CD1c-positive myeloid dendritic cell (primary cell): Measurements from ENCODE around the gene CCDC69.

Source experiments
- DNase-seq: peaks from one replicate; pipeline ENCODE4 v3.0.0-alpha.2; 2016; ENCODE audit errors: extremely low spot score

CCDC69 gene

GRCh38 chr5:151164687-151165392, 59.1 kb downstream of the CCDC69 start:
- peak; percentile 89 for DNase-seq

- no peak for DNase-seq
Observed at GRCh38 chr5:151162776-151163175, 61.1 kb downstream of the CCDC69 start.

- DNase-seq: no peak
Observed at GRCh38 chr5:151159649-151160373, 64.1 kb downstream of the CCDC69 start.

GRCh38 chr5:151158287-151158661, 65.6 kb downstream of the CCDC69 start:
- no peak for DNase-seq

GRCh38 chr5:151157426-151158286, 66.2 kb downstream of the CCDC69 start, which contains the start of gene ANXA6:
ANXA6 (minus strand) TSS chr5:151157779; CDS start chr5:151147901, 9,878 bp downstream.
- DNase-seq: peak; percentile 88

DNA sequence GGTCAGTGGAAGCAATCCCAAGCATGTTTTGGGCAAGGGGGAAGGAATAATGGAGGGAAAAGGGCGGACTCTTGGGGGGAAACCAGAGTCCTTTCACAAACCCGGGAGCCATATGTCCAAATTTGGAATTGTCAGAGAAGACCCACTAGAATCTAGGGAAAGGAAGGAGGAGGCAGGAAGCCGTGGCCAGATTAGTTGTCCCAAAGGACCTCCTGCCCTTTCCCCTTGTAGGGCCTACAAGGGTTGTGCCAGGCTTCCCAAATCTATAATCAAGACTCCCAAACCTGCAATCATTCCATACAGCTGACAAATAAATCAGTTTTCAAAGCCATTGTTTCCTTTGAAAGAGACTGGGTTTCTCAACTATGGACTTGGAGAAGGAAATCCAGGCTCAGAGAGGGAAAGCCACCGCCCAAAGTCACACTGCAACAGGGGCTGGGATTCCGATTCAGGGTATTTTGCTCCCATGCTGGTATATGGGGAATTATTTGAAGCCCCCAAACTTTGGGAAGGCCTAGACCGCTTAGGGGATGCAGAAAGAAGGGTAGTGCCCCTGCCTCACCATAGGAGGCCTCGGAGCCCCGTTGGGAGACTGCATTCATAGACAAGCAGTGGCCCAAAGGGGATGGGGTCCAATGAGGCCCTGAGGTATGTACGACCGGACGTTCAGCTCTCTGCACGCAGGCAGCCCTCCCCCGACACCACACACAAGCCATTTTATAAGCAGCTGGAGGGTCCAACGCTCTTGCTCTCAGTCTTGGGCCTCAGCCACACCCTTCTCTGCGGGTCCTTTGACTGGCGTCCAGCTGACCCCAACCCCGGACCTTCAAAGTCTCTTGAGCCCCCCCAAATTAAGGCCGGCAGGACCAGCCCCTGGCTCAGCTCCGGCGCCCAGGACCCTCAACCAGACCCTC, 67.1 kb downstream of the CCDC69 start:
- no peak for DNase-seq

- no peak for DNase-seq
Observed at GRCh38 chr5:151155775-151156506, 68.0 kb downstream of the CCDC69 start.

DNA sequence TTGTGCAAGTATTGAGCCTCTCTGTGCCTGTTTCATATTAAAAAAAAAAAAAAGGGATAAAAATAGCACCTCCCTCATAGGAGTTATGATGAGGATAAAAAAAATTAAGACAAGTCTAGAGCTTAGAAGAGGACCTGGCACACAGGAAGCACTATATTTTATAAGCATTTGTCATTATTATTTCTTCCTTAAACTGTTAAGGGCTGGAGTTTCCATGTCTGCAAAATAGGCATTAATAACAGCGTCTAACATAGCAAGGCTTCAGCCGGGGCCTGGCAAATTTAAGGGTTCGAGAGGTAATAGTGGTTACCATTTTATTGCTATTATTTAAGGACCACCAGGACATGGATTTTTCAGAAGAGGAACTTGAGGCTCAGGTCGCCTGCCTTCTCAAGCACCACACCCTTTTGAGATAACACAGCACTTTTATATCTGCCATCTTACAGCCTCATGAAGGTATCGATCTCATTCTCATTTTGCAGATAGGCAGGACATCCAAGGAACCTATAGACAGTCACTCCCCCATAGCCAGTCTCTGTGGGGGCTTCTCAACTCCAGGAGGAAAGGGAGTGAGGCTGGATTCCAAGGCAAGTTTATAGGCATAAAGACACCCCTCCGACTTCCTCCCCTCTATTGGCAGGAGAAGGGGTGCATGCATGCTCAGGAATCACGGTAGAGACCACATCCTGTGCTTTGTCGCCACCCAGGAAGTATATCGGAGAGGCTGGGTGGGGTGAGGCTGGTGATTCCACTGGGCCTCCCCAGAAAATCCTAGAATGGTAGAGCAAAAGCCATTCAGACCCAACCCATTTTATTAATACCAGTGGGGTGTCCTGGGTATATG, 68.7 kb downstream of the CCDC69 start:
- DNase-seq: peak; percentile 24

- no peak for DNase-seq
Observed at GRCh38 chr5:151153766-151154272, 70.1 kb downstream of the CCDC69 start.

DNA sequence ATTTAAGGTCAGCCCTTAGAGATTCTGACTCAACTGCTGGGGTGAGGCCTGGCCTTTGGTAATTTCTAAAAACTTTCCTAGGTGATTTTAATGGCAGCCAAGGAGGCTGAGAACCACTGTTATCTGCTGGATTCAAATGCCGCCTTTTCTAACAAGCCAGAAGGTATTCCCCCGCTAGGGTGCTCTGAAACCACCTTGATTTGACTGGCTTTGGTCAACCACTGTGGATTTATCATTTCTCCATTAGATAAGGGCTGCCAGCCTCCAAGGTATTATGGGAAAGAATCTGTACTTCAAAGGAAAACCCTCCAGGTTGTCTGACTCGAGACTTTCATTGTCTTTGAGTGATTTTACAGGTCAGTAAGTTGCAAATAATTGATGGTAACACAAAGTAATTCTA, 70.6 kb downstream of the CCDC69 start:
- DNase-seq: no peak

DNA sequence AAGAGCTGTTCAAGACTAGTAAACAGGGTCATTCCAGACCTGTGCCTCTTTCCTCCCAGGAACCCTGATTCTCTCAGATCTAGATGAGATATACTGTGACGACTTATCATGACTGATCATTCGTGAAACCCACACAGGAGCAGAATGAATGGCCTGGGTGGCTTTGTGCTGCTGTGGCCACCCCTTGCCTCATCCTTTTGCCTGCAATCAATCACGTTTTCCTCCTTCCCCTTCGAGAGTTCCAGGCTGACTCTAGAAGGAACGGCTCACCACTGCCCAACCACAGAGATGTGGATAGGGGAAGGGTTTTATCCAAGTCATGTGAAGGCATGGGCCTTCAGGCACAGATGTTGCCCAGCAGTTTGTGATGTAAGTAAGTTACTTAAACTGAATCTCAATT, 72.1 kb downstream of the CCDC69 start:
- DNase-seq: peak; percentile 96

DNA sequence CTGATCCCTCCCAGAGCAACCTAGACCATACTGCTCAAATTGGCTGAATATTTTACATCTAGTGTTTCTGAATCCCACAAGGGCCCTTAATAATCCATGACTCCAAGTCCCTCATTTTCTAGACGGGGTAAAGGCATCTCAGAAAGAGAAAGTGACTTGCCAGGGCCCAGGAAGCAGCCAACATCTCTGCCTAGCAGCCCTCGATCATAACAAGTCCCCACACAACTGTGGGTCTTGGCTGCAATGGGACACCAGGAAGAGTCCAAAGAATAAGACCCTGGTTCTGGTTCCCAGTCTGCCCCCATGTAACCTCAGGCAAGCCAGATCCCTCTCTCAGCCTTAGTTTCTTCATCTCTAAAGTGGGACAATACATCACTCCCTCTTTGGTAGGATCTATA, 72.6 kb downstream of the CCDC69 start:
- DNase-seq: no peak

GRCh38 chr5:151150471-151151262, 73.2 kb downstream of the CCDC69 start:
- peak; percentile 83 for DNase-seq

GRCh38 chr5:151148583-151148982, 75.3 kb downstream of the CCDC69 start:
- DNase-seq: no peak

DNA sequence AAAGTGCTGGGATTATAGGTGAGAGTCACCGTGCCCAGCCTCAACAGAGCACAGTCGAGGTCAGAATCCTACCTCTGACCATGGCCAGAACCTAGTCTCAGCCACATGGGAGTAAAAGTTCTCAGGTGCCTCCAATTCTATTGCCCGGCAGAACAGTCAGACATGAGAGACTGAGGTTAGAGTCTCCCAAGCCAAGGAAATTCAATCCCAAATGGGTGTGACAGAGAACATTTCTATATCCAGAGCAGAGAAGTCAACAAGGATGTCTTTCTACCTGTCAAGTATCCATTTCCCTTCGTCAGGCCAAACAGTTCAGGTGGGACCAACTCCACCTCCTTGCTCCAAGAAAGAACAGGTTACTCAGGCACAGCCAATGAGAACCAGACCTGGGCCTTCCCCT, 76.9 kb downstream of the CCDC69 start:
- DNase-seq: no peak

DNA sequence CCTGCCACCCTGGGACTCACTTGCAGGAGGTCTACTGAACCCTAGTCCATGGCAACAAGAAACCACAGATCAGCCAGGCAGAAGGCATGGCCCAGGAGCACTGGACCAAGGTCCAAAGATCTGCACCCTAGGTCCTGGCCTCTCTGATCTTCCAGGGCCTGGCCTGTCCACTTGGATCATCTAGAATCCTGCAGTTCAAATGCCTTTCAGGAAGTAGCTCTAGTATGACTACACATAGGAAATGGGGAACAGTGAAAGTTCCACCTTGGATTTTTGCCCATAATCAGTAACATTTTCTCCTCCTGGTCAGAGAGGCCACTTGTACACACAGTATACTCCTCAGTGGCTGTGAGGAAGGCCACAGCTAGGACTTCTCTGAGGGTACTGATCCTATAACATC, 77.8 kb downstream of the CCDC69 start:
- DNase-seq: peak; percentile 69

DNA sequence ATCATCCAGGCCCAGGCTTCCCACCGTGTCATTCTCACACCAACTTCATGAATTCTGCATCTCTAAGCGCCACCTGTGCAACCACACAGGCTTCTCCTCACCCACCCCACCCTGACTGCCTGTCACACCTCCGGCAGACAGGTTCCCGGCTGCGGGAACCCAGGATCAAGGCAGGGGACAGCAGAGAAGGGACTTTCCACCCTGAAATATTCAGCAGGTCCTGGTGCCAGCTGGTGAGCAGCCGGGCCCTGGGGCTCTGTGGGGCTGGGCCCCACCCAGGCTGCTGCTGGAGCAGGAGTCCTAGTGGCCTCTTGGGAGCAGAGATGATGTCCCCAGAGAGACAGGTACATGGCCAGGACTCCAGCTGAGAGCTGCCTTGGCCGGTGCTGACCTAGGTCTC, 79.0 kb downstream of the CCDC69 start:
- DNase-seq: no peak

GRCh38 chr5:151144275-151144674, 79.6 kb downstream of the CCDC69 start:
- DNase-seq: no peak

DNA sequence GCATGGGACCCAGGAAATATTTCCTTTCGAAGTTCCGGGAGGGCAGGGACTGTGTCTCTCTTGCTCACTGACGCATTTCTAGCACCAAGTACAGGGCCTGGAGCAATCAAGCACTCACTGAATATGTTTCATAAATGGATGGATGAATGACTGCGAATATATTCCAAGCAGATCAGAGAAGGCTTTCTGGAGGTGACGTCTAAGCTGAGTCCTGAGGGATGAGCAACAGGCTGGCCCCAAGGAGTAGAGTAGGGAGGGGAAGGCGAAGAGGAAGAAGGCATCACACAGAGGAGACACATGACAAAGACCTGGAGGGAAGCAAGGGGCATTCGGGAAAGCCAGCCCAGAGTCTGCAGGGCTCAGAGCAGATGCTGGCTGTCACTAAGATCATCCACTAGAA, 80.2 kb downstream of the CCDC69 start:
- DNase-seq: no peak
